ENCODE data around the gene BABAM2. TPM values are rescaled to one million over a fixed set of nuclear protein-coding genes. Genes with fewer than 3 reads are reported as not detected.

BABAM2 gene
- total and polyA plus RNA-seq, 10 of the 15 experiments (the other 5 are each of a cell fraction or from before 2014, with no cell fraction given): 30.7 to 59.9 (median 44.5) TPM

- no peaks in the 10 kb centered on the region for H3K4me1 ChIP-seq (ENCODE audit: control insufficient read depth, insufficient read depth, low read length)
- no peaks in the 10 kb centered on the region for H3K27me3 ChIP-seq (replicated peaks in 1 of 2; ENCODE audit: control insufficient read depth in 2 of 2, insufficient read depth in 2 of 2, low read length in 1 of 2)
- H3K9ac ChIP-seq (ENCODE audit: control insufficient read depth, insufficient read depth, low read length): no peak overlapping the region
- ChIA-PET CTCF (no interaction called here), POLR2A (interaction anchor here (0.6 kb wide), 1 partner anchor 216 kb away, joined by 3 read pairs; no protein-coding TSS in a partner anchor), RAD21 (ENCODE audit: unreplicated experiment) (no interaction called here), SMC1A (ENCODE audit: uncharacterized antibody, unreplicated experiment) (no interaction called here)
- no peak overlapping the region for H3K27ac ChIP-seq (ENCODE audit: control insufficient read depth, insufficient read depth)
- H4K20me1 ChIP-seq (ENCODE audit: control insufficient read depth, insufficient read depth): no peaks in the 10 kb centered on the region
- in situ Hi-C loops (cut with MboI): no loop called here
- no TSS peak for BruUV-seq (replicated peaks)
- 57% methylated on average over 5 of the region's 5 CpGs for WGBS (ENCODE audit: insufficient coverage, insufficient replicate concordance, low lambda C conversion rate, missing lambda C conversion rate)
- H3K36me3 ChIP-seq (ENCODE audit: control insufficient read depth in 2 of 2, insufficient read depth in 2 of 2, low read length in 1 of 2): no peaks in the 10 kb centered on the region
- FAIRE-seq: no peak
- ATAC-seq: no peak
- H3K4me2 ChIP-seq (ENCODE audit: control insufficient read depth, insufficient read depth): no peak overlapping the region
- no peaks in the 10 kb centered on the region for H3K9me3 ChIP-seq (replicated peaks; ENCODE audit: control insufficient read depth, insufficient read depth, low read length)
- DNase-seq (ENCODE audit: low read depth, low spot score): no peak
- H2AFZ ChIP-seq (ENCODE audit: control insufficient read depth, low read depth, low read length): no peak overlapping the region
- no peak for TF ChIP-seq EP300 (IDR thresholded peaks at IDR 0.05; ENCODE audit: borderline replicate concordance in 1 of 2, control insufficient read depth in 1 of 2, low read depth in 2 of 2, low read length in 2 of 2)
- TF ChIP-seq E4F1 (IDR thresholded peaks at IDR 0.05; ENCODE audit: borderline replicate concordance, partially characterized antibody): no peak
- no peak for TF ChIP-seq BCLAF1 (IDR thresholded peaks at IDR 0.05)
- TF ChIP-seq PBX3 (IDR thresholded peaks at IDR 0.05; ENCODE audit: insufficient replicate concordance, low read depth, low read length): no peak
- TF ChIP-seq MEF2A (IDR thresholded peaks at IDR 0.05; ENCODE audit: insufficient read depth, low read depth, low read length): no peak
- no peak for TF ChIP-seq ATF2 (IDR thresholded peaks at IDR 0.05; ENCODE audit: low read length)
- no peaks in the 10 kb centered on the region for H3K79me2 ChIP-seq (ENCODE audit: control insufficient read depth, insufficient read depth, low read length)
- intact Hi-C loops (cut with micrococcal nuclease; ENCODE audit: unreplicated experiment): no loop called here
- no peak overlapping the region for H3K4me3 ChIP-seq
Observed at GRCh38 chr2:28343184-28343942, 452.8 kb downstream of the BABAM2 start.
